Loucy (cell line): ENCODE data around the gene MYO7B.

Source experiments
- H2AFZ ChIP-seq: fragments of 200-600 bp; sonication (generic); 2 replicates; pipeline ENCODE4 v1.6.0; 2016; ENCODE audit warnings: antibody characterized with exemption, mild to moderate bottlenecking, low read length, moderate library complexity
- H3F3A ChIP-seq: fragments of 200-600 bp; 2 replicates; pipeline ENCODE4 v1.6.0; 2016; ENCODE audit warnings: antibody characterized with exemption, low read depth, mild to moderate bottlenecking
- H3K27me3 ChIP-seq: fragments of 200-600 bp; sonication (generic); 2 replicates; pipeline ENCODE4 v1.6.1; 2014; ENCODE audit warnings: low read length, mild to moderate bottlenecking; ENCODE audit not compliant: insufficient read depth, poor library complexity, severe bottlenecking
- H3K36me3 ChIP-seq: fragments of 200-600 bp; sonication (generic); 2 replicates; pipeline ENCODE4 v1.6.1; 2016; ENCODE audit warnings: low read length; ENCODE audit not compliant: insufficient read depth
- H3K4me1 ChIP-seq: fragments of 200-600 bp; sonication (generic); 2 replicates; pipeline ENCODE4 v1.5.1; 2014; ENCODE audit warnings: low read length, mild to moderate bottlenecking; ENCODE audit not compliant: insufficient read depth, poor library complexity, severe bottlenecking
- H3K4me2 ChIP-seq: fragments of 200-600 bp; sonication (generic); 2 replicates; pipeline ENCODE4 v1.6.0; 2014; ENCODE audit warnings: antibody characterized with exemption, low read length, low read depth, mild to moderate bottlenecking; ENCODE audit not compliant: poor library complexity, severe bottlenecking
- H3K4me3 ChIP-seq: fragments of 200-600 bp; sonication (generic); 2 replicates; pipeline ENCODE4 v1.5.1; 2014; ENCODE audit warnings: low read length, mild to moderate bottlenecking, mixed read lengths; ENCODE audit not compliant: poor library complexity, severe bottlenecking
- H3K79me2 ChIP-seq: fragments of 200-600 bp; sonication (generic); 2 replicates; pipeline ENCODE4 v1.6.1; 2014; ENCODE audit warnings: low read length; ENCODE audit not compliant: insufficient read depth
- H3K9ac ChIP-seq: fragments of 200-600 bp; sonication (generic); 2 replicates; pipeline ENCODE4 v1.6.0; 2014; ENCODE audit warnings: mild to moderate bottlenecking, low read depth, low read length, moderate library complexity; ENCODE audit not compliant: poor library complexity, severe bottlenecking
- H3K9me2 ChIP-seq: fragments of 200-600 bp; sonication (generic); replicated peaks from 2 replicates; pipeline ENCODE4 v1.6.1; 2016; ENCODE audit warnings: low read depth, low read length, mixed read lengths
- H3K9me3 ChIP-seq: fragments of 200-600 bp; sonication (generic); 2 replicates; pipeline ENCODE4 v1.6.1; 2014; ENCODE audit warnings: mild to moderate bottlenecking, antibody characterized with exemption, low read length, low read depth; ENCODE audit not compliant: insufficient read depth
- H4K20me1 ChIP-seq: fragments of 200-600 bp; sonication (generic); 2 replicates; pipeline ENCODE4 v1.6.0; 2014; ENCODE audit warnings: antibody characterized with exemption, low read length, mild to moderate bottlenecking; ENCODE audit not compliant: insufficient read depth, poor library complexity, severe bottlenecking
- EZH2phosphoT487 ChIP-seq: fragments of 200-600 bp; IDR thresholded peaks from 2 replicates; pipeline ENCODE4 v1.6.1; 2018; ENCODE audit warnings: antibody characterized with exemption, mild to moderate bottlenecking, moderate library complexity, borderline replicate concordance
- TF ChIP-seq, protein P1 (sequence below): fragments of 200-600 bp; sonication (generic); conservative IDR thresholded peaks from 2 replicates; pipeline ENCODE4 v1.5.1; 2014; ENCODE audit warnings: mild to moderate bottlenecking, antibody characterized with exemption, low read length

Gene MYO7B

GRCh38 chr2:127614731-127615130 is 79.2 kb downstream of the MYO7B start:
- Histone ChIP-seq H3K9me3 (peaks cover 12% of the 10 kb centered on the region; the same call in 1 of the 2 replicates), H3K27me3 (no peaks in the 10 kb centered on the region), H4K20me1 (no peaks in the 10 kb centered on the region), H3K79me2 (no peaks in the 10 kb centered on the region), H2AFZ (no peak overlapping the region; the same call in 1 of the 2 replicates), H3K4me3 (peak overlapping the region; percentile 58), H3K9ac (peak overlapping the region; percentile 77), H3F3A (peaks cover 32% of the 10 kb centered on the region), H3K4me2 (peak overlapping the region; percentile 93), H3K9me2 (no peaks in the 10 kb centered on the region), H3K36me3 (no peaks in the 10 kb centered on the region), H3K4me1 (peaks cover 59% of the 10 kb centered on the region)
- TF ChIP-seq, protein P1, sequence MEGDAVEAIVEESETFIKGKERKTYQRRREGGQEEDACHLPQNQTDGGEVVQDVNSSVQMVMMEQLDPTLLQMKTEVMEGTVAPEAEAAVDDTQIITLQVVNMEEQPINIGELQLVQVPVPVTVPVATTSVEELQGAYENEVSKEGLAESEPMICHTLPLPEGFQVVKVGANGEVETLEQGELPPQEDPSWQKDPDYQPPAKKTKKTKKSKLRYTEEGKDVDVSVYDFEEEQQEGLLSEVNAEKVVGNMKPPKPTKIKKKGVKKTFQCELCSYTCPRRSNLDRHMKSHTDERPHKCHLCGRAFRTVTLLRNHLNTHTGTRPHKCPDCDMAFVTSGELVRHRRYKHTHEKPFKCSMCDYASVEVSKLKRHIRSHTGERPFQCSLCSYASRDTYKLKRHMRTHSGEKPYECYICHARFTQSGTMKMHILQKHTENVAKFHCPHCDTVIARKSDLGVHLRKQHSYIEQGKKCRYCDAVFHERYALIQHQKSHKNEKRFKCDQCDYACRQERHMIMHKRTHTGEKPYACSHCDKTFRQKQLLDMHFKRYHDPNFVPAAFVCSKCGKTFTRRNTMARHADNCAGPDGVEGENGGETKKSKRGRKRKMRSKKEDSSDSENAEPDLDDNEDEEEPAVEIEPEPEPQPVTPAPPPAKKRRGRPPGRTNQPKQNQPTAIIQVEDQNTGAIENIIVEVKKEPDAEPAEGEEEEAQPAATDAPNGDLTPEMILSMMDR = no peak
- no peak for TF ChIP-seq EZH2phosphoT487

- H2AFZ ChIP-seq = peak overlapping the region; percentile 39
- no peaks in the 10 kb centered on the region for H3K79me2 ChIP-seq
- H3K9me3 ChIP-seq = peaks cover 12% of the 10 kb centered on the region; the same call in 1 of the 2 replicates
- H3K4me1 ChIP-seq = peaks cover 68% of the 10 kb centered on the region
- H4K20me1 ChIP-seq = no peaks in the 10 kb centered on the region
- no peaks in the 10 kb centered on the region for H3K36me3 ChIP-seq
- peak overlapping the region; percentile 93 for H3K4me2 ChIP-seq
- no peaks in the 10 kb centered on the region for H3K9me2 ChIP-seq
- TF ChIP-seq, protein P1 = no peak
- TF ChIP-seq EZH2phosphoT487 = no peak
- H3K27me3 ChIP-seq = no peaks in the 10 kb centered on the region
- H3K4me3 ChIP-seq = peak overlapping the region; percentile 58
- H3K9ac ChIP-seq = peak overlapping the region; percentile 77
- H3F3A ChIP-seq = peaks cover 32% of the 10 kb centered on the region
Observed at GRCh38 chr2:127615511-127616166, 80.2 kb downstream of the MYO7B start.

- Histone ChIP-seq H3K4me1 (peaks cover 79% of the 10 kb centered on the region), H3K9ac (peak overlapping the region; percentile 47), H3K27me3 (no peaks in the 10 kb centered on the region), H3K36me3 (no peaks in the 10 kb centered on the region), H3K4me2 (no peak overlapping the region), H4K20me1 (no peaks in the 10 kb centered on the region), H3K79me2 (no peaks in the 10 kb centered on the region), H3F3A (peaks cover 32% of the 10 kb centered on the region), H3K9me2 (no peaks in the 10 kb centered on the region), H3K4me3 (no peak overlapping the region), H3K9me3 (peaks cover under 1% of the 10 kb centered on the region; the same call in 1 of the 2 replicates), H2AFZ (no peak overlapping the region)
- no peak for TF ChIP-seq EZH2phosphoT487
- TF ChIP-seq, protein P1 = no peak
Observed at GRCh38 chr2:127618551-127619202, 83.2 kb downstream of the MYO7B start.
